NCI-H510A (cell line): ENCODE results near the gene CCR7.
"Not testable (repeated sequence)": the region's sequence is repeated elsewhere in the genome, so short reads cannot be mapped to it uniquely, and the experiment has no call there.

ENCODE experiments used
- DNase-seq: peaks from one replicate; lab custom pipeline; 2025; lab: John Stamatoyannopoulos, UW

Gene CCR7

GRCh38 chr17:40550608-40551007 is 14.7 kb downstream of the CCR7 start:
- no peak for DNase-seq

GRCh38 chr17:40548982-40549685 is 16.1 kb downstream of the CCR7 start:
- DNase-seq = peak; percentile 81

- DNase-seq = no peak
These were observed 16.7 kb downstream of the CCR7 start for GRCh38 chr17:40548491-40548981.

DNA sequence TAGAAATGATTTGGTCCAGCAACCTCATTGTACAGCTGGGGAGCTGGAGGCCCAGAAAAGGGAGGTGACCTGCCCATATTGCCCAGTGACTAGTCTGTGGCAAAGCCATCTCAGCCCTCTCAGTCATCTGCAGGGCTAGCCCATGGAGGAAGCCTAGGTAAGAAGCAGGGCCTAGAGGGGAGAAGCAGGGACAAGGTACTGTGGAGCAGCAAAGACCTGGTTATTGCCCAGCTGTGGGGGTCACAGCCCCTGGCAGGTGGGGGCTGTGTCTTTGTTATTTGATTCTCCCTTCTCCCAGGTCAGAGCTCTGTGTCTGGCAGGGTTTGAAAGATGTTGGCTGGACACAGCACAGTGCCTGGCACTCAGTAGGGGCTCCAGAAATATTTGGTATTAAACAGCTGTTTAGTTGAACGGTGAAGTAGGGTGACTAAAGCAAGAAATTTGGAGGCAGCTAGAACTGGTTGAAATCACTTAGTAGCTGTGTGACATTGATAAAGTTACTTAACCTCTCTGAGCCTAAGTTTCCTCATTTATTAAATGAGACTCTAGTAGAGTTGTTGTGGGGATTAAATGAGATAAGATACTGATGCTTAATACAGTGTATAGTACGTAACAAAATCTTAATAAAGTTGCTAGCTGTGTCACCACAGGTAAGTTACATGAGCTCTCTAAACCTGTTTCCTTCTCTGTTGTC is 17.3 kb downstream of the CCR7 start:
- no peak for DNase-seq

GRCh38 chr17:40547079-40547784 is 18.0 kb downstream of the CCR7 start:
- peak; percentile 96 for DNase-seq

GRCh38 chr17:40546497-40546896 is 18.8 kb downstream of the CCR7 start:
- DNase-seq = not testable (repeated sequence)

DNA sequence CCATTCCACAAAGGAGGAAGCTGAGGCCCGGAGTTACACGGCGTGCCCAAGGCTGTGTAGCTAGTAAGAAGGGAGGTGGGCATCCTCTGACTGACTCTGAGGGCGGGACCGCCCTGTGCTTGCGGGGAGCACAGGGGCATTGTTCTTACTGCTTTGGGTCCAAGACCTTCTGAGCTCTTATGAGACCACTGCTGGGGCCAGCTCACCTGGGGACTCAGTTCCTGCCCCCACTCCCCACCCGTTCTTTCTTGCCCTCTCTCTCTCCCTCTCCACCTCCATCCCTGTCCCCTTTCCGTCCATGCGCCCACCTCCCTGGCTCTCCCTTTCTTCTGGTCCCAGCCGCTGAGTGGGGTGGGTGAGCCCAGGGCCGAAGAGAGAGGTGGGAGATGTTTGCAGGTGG is 19.6 kb downstream of the CCR7 start:
- DNase-seq = no peak

GRCh38 chr17:40542558-40543411 is 22.5 kb downstream of the CCR7 start:
- no peak for DNase-seq

DNA sequence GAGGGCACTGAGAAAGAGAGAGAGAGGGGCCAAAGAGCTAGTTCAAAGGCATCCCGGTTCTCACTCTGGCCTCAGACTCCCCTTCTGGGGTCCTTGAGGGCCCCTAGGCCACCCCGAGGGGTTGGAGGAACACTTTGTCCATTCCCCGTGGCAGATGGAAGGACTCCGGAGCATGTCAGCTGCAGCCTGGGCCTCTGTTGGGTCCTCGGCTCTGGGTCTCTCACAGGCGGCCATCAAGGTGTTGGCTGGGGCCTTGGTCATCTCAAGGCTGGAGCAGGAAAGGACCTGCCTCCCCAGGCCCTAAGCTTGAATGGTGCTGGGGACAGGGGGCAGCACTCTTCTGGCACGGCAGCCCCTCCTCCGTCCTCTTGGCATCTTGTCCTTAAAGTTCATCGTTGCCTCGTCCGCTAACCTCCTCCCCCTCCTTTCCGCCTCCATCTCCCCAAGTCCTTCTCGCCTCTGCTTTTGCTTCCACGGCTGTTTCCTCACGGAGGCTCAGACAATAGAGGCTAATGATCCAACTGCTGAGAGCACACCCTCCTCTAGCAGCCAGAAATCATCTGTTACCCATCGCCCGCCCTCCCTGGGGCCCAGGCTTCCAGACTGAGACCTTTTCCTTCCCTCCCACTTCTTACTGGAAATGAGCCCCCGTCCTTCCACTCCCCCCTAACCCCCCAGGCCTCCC is 23.3 kb downstream of the CCR7 start:
- no peak for DNase-seq

DNA sequence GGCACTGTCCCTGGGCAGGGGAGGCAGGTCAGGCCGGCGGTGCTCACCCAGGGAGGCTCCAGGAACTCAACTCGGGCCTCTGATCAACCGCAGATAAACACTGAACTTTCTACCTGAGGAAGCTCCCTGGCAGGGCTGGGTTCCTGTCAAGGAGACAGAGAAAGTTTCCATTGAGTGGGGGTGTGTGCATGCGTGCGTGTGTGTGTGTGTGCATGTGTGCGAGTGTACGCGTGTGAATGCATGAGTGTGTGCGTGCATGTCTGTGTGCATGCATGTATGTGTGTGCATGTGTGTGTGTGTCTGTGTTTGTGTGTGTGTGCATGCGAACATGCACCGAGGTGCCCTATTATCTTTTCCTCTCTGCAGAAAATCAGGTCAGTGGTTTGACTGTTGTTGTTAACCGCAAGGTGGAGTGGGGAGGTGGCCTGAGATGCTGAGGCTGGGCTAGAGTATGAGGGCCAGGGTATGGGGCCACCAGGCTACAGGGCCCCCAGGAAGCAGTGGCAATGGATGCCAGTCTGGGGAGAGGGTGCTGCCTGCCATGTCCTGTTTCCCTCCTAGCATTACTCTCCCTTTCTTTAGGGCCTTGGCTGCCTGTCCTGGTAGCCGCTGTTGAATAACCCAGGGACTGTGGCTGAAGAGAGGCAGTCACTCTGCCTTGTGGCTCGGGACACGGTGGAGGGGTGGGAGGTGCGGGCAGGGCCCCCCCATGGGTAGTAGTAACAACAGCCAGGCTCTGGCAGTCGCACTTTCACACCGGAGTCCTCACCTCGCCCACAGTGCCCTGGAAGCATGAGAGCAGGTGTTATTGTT is 24.0 kb downstream of the CCR7 start:
- DNase-seq = no peak

- no peak for DNase-seq
These were observed 24.8 kb downstream of the CCR7 start for GRCh38 chr17:40540448-40540847.

- no peak for DNase-seq
These were observed 25.4 kb downstream of the CCR7 start for GRCh38 chr17:40539711-40540411.

DNA sequence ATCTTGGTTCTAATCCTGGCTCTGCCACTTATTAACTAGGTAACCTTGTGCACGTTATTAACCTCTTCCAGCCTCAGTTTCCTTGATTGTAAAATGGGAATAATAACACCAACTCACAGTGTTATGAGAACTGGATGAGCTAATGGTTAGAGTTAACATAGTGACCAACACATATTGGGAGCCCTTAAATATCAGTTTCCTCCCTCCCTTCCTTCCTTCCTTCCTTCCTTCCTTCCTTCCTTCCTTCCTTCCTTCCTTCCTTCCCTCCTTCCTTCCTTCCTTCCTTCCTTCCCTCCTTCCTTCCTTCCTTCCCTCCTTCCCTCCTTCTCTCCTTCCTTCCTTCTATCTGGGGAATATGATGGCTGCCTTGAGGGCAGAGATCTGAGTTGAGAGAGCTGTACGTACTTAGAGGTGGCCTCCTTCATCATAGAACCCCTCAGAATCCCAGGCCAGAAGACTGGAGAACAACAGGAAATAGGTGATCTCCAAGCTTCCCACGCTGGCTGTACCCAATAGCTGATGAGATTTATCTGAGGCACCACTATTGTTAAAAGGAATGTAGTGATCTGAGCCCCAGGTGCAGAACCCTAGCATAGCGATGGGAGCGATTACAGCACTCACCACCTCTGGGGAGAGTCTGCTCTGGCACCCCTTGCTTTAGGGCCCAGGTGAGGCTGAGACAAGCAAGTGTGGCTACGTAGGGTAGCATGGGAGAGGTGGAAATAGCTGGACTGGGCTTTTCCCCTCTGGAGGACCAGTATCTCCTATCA is 26.2 kb downstream of the CCR7 start:
- no peak for DNase-seq

DNA sequence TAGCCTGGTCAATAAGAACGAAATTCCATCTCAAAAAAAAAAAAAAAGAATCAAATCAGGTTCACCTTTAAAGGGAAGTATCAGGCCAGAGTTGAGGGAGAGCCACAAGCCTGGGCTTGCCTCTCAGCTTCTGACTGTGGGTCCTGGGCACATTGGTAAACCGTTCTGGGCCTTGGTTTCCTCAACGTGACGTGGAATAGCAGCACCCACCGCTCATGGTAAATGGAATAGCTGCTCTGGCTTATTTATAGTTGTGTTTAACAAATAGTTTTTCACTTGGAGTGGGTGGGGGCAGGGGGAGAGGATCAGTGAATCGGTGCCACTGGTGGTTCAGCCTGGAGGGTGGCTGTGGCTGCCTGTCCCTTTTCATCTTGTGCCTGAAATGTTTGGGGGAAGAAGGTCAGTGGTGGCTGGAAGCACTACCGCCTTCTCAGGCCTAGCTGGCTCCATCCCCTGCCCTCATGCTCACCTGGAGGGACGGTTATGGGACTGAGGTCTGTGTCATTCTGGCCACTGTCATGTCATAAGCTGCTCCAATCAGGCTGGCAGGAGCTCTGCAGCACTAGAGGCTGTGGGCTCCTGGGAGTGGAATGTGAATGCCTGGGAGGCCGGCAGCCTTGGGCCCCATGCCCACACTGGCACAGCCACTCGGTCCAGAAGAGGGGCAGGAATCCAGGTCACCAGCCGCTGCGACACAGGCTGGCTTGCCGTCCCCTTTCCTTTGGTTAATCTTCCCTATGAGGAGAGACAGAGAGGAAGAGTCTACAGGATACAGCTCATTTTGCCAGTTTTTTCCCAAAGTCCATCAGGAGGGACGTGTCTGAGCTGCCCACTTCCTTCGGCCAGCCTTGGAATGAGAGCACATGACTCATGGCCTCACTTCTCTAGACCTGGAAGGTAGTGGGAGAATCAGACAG is 27.0 kb downstream of the CCR7 start:
- no peak for DNase-seq

DNA sequence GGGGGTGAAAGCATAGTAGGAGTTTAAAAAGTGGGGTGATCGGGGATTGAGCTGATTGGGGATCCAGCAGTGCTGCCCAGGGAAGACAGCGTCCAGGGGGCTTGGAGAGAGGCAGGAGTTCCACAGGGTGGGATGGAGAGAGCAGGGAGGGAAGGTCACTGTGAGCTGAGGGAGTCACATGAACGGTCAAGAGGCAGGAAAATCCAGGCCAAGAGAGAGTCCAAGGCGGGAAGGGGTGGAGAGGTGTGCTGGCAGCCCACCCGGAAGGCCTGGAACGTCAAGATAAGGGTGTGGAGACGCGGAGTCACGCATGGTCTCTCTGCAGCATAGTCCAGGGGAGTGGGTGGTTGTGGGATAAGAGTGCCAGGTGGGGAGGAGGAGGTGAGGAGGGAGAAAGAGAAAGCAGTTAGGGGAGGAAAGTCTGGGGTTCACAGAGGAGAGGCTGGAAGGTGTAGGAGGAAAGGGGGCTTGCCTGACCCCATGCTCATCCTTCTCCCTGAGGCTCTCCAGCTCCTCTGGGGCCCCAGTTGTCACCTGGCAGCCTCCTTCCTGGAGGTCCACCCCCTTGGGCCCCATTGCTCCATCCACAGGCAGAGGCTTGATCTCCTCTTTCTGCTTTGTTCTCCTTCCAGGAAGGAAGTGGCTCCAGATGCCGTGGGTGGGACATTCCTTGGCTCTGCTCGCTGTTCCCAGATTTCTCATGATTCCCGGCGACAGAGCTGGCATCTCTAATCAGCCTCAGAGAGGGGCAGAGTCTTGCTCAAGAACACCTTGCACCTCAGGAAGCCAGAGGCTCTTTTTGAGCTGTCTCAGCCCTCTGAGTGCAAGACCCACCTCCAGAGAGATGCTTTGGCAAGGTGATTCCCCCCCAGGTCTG is 28.7 kb downstream of the CCR7 start:
- DNase-seq = no peak

DNA sequence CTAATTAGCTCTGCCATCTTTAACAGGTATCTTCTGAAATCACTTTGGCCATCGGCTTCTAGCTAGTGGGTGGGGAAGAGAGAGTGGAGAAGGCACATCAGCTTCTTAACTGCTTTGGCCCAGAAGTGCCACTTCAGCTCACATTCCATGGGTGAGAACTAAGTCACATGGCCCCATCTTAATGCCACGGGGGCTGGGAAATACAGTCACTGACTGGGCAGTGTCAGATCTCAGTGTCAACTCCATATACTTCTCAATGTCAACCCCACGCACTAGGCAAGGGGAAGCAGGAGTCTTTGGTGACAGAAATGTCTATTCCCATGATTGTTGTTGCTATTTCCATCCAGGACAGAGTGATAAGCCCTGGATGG is 29.4 kb downstream of the CCR7 start:
- no peak for DNase-seq

DNA sequence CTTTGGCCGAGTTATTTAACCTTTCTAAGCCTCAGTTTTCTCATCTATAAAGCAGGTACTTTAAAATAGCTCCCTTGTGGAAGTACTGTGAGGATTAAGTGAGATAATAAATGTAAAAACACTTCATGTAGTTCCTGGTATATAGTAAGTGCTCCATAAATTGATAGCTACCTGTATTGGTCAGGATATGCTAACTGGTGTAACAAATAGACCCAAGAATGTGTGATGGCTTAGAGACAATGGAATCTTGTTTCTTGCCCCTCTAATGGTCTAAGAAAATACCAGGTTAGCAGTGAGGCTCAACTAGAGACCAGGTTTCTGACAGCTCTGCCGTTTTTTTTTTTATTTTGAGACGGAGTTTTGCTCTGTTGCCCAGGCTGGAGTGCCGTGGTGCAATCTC is 29.8 kb downstream of the CCR7 start:
- DNase-seq = no peak
